Measurements from ENCODE around the gene FABP6. TPM values are rescaled to one million over a fixed set of nuclear protein-coding genes. Genes with fewer than 3 reads are reported as not detected.

The FABP6 gene
- total RNA-seq, 1 experiment from 2014 or later: 0.31 TPM

DNA sequence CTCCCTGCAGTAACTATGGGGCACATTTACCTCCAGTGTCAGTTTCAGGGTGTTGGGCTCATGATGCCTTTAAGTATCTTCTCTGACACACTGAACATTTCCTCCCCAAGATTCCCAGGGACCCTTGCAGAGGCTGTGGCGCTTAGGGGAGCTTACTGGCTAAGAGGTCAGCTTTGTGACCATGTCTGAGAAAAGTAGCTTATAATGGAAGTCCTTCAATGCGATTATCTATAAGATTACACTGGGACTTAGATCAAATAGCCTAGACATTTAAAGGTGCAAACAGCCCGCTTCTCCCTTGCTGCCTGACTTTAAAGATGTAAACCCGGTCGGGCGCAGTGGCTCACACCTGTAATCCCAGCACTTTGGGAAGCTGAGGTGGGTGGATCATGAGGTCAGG lies 25.4 kb downstream of the FABP6 start:
- ATAC-seq: no peak
- intact Hi-C loops (cut with micrococcal nuclease; ENCODE audit: unreplicated experiment): no loop called here
- H3K4me1 ChIP-seq (ENCODE audit: control insufficient read depth, insufficient read depth, low read length): no peaks in the 10 kb centered on the region
- H3K9me3 ChIP-seq (ENCODE audit: control insufficient read depth, insufficient read depth, low read depth, low read length): no peaks in the 10 kb centered on the region
- BruUV-seq (replicated peaks): no TSS peak
- H3K4me3 ChIP-seq (ENCODE audit: low read depth in 2 of 2, low read length in 2 of 2): no peak overlapping the region
- H3K36me3 ChIP-seq (ENCODE audit: control insufficient read depth, insufficient read depth, low read length): peaks cover 4% of the 10 kb centered on the region
- ChIA-PET POLR2A (no interaction called here), CTCF (no interaction called here)
- no peak for DNase-seq (ENCODE audit: low read depth, low spot score)
- in situ Hi-C loops (cut with HindIII; ENCODE audit: low pct_unique_long_range_greater_than_20kb, low sequenced_read_pairs): no loop called here
- TF ChIP-seq, protein P1, sequence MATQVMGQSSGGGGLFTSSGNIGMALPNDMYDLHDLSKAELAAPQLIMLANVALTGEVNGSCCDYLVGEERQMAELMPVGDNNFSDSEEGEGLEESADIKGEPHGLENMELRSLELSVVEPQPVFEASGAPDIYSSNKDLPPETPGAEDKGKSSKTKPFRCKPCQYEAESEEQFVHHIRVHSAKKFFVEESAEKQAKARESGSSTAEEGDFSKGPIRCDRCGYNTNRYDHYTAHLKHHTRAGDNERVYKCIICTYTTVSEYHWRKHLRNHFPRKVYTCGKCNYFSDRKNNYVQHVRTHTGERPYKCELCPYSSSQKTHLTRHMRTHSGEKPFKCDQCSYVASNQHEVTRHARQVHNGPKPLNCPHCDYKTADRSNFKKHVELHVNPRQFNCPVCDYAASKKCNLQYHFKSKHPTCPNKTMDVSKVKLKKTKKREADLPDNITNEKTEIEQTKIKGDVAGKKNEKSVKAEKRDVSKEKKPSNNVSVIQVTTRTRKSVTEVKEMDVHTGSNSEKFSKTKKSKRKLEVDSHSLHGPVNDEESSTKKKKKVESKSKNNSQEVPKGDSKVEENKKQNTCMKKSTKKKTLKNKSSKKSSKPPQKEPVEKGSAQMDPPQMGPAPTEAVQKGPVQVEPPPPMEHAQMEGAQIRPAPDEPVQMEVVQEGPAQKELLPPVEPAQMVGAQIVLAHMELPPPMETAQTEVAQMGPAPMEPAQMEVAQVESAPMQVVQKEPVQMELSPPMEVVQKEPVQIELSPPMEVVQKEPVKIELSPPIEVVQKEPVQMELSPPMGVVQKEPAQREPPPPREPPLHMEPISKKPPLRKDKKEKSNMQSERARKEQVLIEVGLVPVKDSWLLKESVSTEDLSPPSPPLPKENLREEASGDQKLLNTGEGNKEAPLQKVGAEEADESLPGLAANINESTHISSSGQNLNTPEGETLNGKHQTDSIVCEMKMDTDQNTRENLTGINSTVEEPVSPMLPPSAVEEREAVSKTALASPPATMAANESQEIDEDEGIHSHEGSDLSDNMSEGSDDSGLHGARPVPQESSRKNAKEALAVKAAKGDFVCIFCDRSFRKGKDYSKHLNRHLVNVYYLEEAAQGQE (IDR thresholded peaks at IDR 0.05; ENCODE audit: insufficient read depth in 1 of 2, low read depth in 2 of 2, low read length in 1 of 2): no peak
- TF ChIP-seq SIN3A (IDR thresholded peaks at IDR 0.05; ENCODE audit: borderline replicate concordance, insufficient read depth, low read depth, low read length) (no peak), POLR2AphosphoS5 (IDR thresholded peaks at IDR 0.05; ENCODE audit: low read depth, low read length) (no peak), TCF7L2 (IDR thresholded peaks at IDR 0.05; ENCODE audit: low read depth, low read length) (no peak)
- TF ChIP-seq, protein P2, sequence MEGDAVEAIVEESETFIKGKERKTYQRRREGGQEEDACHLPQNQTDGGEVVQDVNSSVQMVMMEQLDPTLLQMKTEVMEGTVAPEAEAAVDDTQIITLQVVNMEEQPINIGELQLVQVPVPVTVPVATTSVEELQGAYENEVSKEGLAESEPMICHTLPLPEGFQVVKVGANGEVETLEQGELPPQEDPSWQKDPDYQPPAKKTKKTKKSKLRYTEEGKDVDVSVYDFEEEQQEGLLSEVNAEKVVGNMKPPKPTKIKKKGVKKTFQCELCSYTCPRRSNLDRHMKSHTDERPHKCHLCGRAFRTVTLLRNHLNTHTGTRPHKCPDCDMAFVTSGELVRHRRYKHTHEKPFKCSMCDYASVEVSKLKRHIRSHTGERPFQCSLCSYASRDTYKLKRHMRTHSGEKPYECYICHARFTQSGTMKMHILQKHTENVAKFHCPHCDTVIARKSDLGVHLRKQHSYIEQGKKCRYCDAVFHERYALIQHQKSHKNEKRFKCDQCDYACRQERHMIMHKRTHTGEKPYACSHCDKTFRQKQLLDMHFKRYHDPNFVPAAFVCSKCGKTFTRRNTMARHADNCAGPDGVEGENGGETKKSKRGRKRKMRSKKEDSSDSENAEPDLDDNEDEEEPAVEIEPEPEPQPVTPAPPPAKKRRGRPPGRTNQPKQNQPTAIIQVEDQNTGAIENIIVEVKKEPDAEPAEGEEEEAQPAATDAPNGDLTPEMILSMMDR (IDR thresholded peaks at IDR 0.05): no peak
- no peaks in the 10 kb centered on the region for H3K27me3 ChIP-seq (ENCODE audit: control insufficient read depth, insufficient read depth, low read length)
- no peak overlapping the region for H3K27ac ChIP-seq (ENCODE audit: low read length)

DNA sequence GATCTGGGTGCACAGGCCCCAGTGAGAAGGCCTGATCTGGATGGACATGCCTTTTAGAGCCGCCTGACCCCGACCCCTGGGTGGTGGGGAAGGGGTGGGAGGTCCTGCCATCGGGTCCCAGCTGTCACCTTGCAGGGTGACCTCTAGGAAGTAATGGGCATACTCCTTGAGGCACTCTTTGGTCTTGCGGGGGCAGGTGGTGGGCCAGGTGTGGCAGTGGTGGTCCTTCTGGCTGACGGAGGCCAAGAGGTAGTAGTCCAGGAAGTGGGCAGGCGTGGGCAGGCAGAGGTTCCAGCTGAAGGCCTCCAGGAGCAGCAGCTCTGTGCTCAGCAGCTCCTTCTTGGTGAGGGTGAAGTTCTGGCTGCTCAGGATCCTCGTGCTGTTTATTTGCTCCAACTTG lies 30.0 kb downstream of the FABP6 start:
- no peak overlapping the region for H3K27ac ChIP-seq (ENCODE audit: low read length)
- BruUV-seq (replicated peaks): no TSS peak
- intact Hi-C loops (cut with micrococcal nuclease; ENCODE audit: unreplicated experiment) (no loop called here), in situ Hi-C loops (cut with HindIII; ENCODE audit: low pct_unique_long_range_greater_than_20kb, low sequenced_read_pairs) (no loop called here)
- no peaks in the 10 kb centered on the region for H3K9me3 ChIP-seq (ENCODE audit: control insufficient read depth, insufficient read depth, low read depth, low read length)
- ATAC-seq (no peak), DNase-seq (ENCODE audit: low read depth, low spot score) (no peak)
- H3K4me3 ChIP-seq (ENCODE audit: low read depth in 2 of 2, low read length in 2 of 2): no peak overlapping the region
- H3K27me3 ChIP-seq (ENCODE audit: control insufficient read depth, insufficient read depth, low read length): no peaks in the 10 kb centered on the region
- POLR2A ChIA-PET: no interaction called here
- H3K4me1 ChIP-seq (ENCODE audit: control insufficient read depth, insufficient read depth, low read length): no peaks in the 10 kb centered on the region
- TF ChIP-seq, protein P1 (IDR thresholded peaks at IDR 0.05; ENCODE audit: insufficient read depth in 1 of 2, low read depth in 2 of 2, low read length in 1 of 2): no peak
- TF ChIP-seq POLR2AphosphoS5 (IDR thresholded peaks at IDR 0.05; ENCODE audit: low read depth, low read length) (no peak), TCF7L2 (IDR thresholded peaks at IDR 0.05; ENCODE audit: low read depth, low read length) (no peak), SIN3A (IDR thresholded peaks at IDR 0.05; ENCODE audit: borderline replicate concordance, insufficient read depth, low read depth, low read length) (no peak)
- TF ChIP-seq, protein P2 (IDR thresholded peaks at IDR 0.05): no peak
- H3K36me3 ChIP-seq (ENCODE audit: control insufficient read depth, insufficient read depth, low read length): peaks cover 4% of the 10 kb centered on the region; the same call in 1 of the 2 replicates
- CTCF ChIA-PET: no interaction called here
